Right lobe of liver (tissue), 4 donors: ENCODE results near the gene ADRA1B.

Source experiments
- POLR2A ChIP-seq: fragments of 450-650 bp; IDR thresholded peaks from one replicate; pipeline ENCODE4 v1.6.1; 2017; ENCODE audit warnings: antibody characterized with exemption, mild to moderate bottlenecking
- TF ChIP-seq, protein P1 (sequence below), 4 donors: fragments of 200-600 bp in 3 of 4; fragments of 450-650 bp in 1 of 4; IDR thresholded peaks; one replicate each; pipeline versions ENCODE4 v1.5.1 to v1.8.0; 2016 to 2022; ENCODE audit warnings: antibody characterized with exemption in 4 of 4, mild to moderate bottlenecking in 2 of 4
- donor health status: DM: no; HTN: no; CAD: no.
- donor health status: DM: no; HTN: no; CAD: no.
- donor health status: DM: no; HTN: yes; CAD: no.

- TF ChIP-seq, protein P1, sequence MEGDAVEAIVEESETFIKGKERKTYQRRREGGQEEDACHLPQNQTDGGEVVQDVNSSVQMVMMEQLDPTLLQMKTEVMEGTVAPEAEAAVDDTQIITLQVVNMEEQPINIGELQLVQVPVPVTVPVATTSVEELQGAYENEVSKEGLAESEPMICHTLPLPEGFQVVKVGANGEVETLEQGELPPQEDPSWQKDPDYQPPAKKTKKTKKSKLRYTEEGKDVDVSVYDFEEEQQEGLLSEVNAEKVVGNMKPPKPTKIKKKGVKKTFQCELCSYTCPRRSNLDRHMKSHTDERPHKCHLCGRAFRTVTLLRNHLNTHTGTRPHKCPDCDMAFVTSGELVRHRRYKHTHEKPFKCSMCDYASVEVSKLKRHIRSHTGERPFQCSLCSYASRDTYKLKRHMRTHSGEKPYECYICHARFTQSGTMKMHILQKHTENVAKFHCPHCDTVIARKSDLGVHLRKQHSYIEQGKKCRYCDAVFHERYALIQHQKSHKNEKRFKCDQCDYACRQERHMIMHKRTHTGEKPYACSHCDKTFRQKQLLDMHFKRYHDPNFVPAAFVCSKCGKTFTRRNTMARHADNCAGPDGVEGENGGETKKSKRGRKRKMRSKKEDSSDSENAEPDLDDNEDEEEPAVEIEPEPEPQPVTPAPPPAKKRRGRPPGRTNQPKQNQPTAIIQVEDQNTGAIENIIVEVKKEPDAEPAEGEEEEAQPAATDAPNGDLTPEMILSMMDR (IDR thresholded peaks at IDR 0.05), result no peak
- TF ChIP-seq POLR2A, result no peak
Measured at GRCh38 chr5:160009591-160009989, 93.3 kb downstream of the ADRA1B start.
